Measurements from ENCODE around the gene XPO4.
"Not testable (repeated sequence)": the region's sequence is repeated elsewhere in the genome, so short reads cannot be mapped to it uniquely, and the experiment has no call there.

Gene XPO4

DNA sequence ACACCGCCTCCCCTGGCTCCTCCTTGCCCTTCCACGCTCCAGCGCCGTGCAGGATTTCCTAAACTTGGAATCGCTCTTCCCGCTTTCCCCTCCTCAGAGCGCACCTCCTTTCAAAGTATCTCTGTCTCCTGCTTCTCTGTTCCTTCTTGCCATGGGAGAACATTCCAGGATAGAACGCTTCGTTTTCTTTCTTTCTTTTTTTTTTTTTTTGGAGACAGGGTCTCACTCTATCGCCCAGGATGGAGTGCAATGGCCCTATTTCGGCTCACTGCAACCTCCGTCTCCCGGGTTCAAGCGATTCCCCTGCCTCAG lies 574 bp upstream of the XPO4 start:
- DNase-seq = no peak
- H2AK5ac ChIP-seq (ENCODE audit: low read length) = no peak overlapping the region
- H4K5ac ChIP-seq (ENCODE audit: low read length) = no peak overlapping the region
- no peaks in the 10 kb centered on the region for H3K36me3 ChIP-seq (ENCODE audit: control insufficient read depth, insufficient read depth, low read length)
- H3K79me2 ChIP-seq (ENCODE audit: control insufficient read depth, insufficient read depth, low read length) = peaks cover 35% of the 10 kb centered on the region
- H3K27me3 ChIP-seq (ENCODE audit: insufficient read depth, low read length, poor library complexity) = no peaks in the 10 kb centered on the region
- H3K4me2 ChIP-seq (ENCODE audit: low read length) = peak overlapping the region; percentile 79
- H3K4me1 ChIP-seq (ENCODE audit: control insufficient read depth, low read depth, low read length) = no peaks in the 10 kb centered on the region
- H3K18ac ChIP-seq (ENCODE audit: low read length) = peak overlapping the region; percentile 81
- WGBS (ENCODE audit: extremely low coverage, insufficient coverage, low lambda C conversion rate) = no CpG with 5 or more reads among the region's 14 CpGs
- H3K4ac ChIP-seq (ENCODE audit: low read depth, low read length) = peak overlapping the region; percentile 82
- H2BK15ac ChIP-seq (replicated peaks; ENCODE audit: low read depth) = no peak overlapping the region
- peak overlapping the region; percentile 97 for H3K56ac ChIP-seq (ENCODE audit: low read length)
- H3K79me1 ChIP-seq (ENCODE audit: low read length) = no peaks in the 10 kb centered on the region
- peak overlapping the region; percentile 59 for H3K23ac ChIP-seq (ENCODE audit: low read length)
- H3K9ac ChIP-seq (ENCODE audit: low read length) = peak overlapping the region; percentile 77
- no peak overlapping the region for H2BK120ac ChIP-seq (ENCODE audit: low read depth, low read length)
- peak overlapping the region; percentile 85 for H3K27ac ChIP-seq (ENCODE audit: low read depth, low read length)
- peak overlapping the region; percentile 59 for H4K8ac ChIP-seq (ENCODE audit: low read depth, low read length)
- peak overlapping the region; percentile 55 for H3K4me3 ChIP-seq (ENCODE audit: low read length)
- H2BK5ac ChIP-seq (ENCODE audit: low read length) = peak overlapping the region; percentile 66

DNA sequence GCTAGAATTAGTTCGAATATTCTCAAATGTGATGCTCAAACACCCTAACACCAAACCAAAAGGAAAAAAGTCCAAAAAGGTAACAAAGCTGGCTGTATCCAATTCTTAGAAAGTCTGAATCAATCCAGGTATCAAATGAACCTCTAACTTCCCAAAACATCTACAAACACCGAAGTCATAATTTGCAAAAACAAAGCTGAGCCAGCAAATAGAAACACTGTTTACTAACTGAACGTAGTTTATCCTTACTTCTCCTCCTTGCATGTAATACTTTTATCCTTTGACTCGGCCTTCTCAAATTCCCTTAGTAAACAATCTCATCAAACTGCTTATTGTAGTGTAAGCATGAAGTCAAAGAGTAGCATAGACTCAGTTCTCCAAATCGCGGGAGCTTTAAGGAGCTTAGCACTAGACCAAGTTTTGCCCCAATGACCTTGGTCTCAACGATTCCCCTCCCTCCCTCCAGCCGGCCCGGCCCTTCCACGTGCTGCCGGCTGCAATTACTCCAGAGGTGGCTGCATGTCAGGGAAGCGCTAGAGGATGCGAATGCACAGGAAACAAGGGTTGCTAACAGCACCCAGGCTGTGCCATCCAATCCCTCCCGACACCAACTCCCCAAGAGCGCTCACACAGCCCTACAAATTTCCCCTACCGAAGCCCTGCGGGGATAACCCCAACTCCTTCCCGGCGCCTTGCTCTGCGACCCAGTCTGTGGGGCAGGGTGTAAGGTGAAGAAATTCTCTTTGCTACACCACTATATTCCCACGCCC lies 693 bp downstream of the XPO4 start:
- Histone ChIP-seq H3K23ac (ENCODE audit: low read length) (no peak overlapping the region), H3K4me2 (ENCODE audit: low read length) (peak overlapping the region; percentile 71), H3K4me1 (ENCODE audit: control insufficient read depth, low read depth, low read length) (no peaks in the 10 kb centered on the region), H3K4me3 (ENCODE audit: low read length) (peak overlapping the region; percentile 91), H2BK15ac (replicated peaks; ENCODE audit: low read depth) (no peak overlapping the region), H3K4ac (ENCODE audit: low read depth, low read length) (no peak overlapping the region), H2BK5ac (ENCODE audit: low read length) (peak overlapping the region; percentile 55), H3K79me1 (ENCODE audit: low read length) (no peaks in the 10 kb centered on the region), H3K27ac (ENCODE audit: low read depth, low read length) (peak overlapping the region; percentile 85), H3K27me3 (ENCODE audit: insufficient read depth, low read length, poor library complexity) (no peaks in the 10 kb centered on the region), H2BK120ac (ENCODE audit: low read depth, low read length) (no peak overlapping the region), H3K79me2 (ENCODE audit: control insufficient read depth, insufficient read depth, low read length) (peaks cover 39% of the 10 kb centered on the region), H4K5ac (ENCODE audit: low read length) (no peak overlapping the region), H3K9ac (ENCODE audit: low read length) (peak overlapping the region; percentile 77), H3K36me3 (ENCODE audit: control insufficient read depth, insufficient read depth, low read length) (no peaks in the 10 kb centered on the region), H4K8ac (ENCODE audit: low read depth, low read length) (no peak overlapping the region), H3K56ac (ENCODE audit: low read length) (peak overlapping the region; percentile 97), H2AK5ac (ENCODE audit: low read length) (no peak overlapping the region), H3K18ac (ENCODE audit: low read length) (peak overlapping the region; percentile 86)
- no CpG with 5 or more reads among the region's 21 CpGs for WGBS (ENCODE audit: extremely low coverage, insufficient coverage, low lambda C conversion rate)
- peak; percentile 77 for DNase-seq

DNA sequence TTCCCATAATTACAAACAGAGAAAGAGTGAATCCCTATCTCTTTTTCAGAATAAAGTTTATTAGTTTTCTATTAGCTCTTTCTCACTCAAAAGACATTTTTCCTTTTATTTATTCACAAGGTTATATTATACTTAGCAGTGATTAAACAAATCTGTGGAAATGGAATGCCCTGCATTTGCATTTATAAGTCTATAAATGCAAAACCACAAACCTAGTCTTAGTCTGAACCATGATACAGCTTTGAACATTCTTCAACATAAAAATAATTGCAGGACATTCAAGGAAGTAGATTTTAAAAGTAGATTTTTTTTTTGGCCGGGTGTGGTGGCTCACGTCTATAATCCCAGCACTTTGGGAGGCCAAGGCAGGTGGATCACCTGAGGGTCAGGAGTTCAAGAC lies 8.3 kb downstream of the XPO4 start:
- Histone ChIP-seq H4K5ac (ENCODE audit: low read length) (no peak overlapping the region), H4K8ac (ENCODE audit: low read depth, low read length) (no peak overlapping the region), H3K79me1 (ENCODE audit: low read length) (no peaks in the 10 kb centered on the region), H3K18ac (ENCODE audit: low read length) (no peak overlapping the region), H3K36me3 (ENCODE audit: control insufficient read depth, insufficient read depth, low read length) (no peaks in the 10 kb centered on the region), H3K27me3 (ENCODE audit: insufficient read depth, low read length, poor library complexity) (no peaks in the 10 kb centered on the region), H3K4me3 (ENCODE audit: low read length) (no peak overlapping the region), H3K9ac (ENCODE audit: low read length) (no peak overlapping the region), H2BK15ac (replicated peaks; ENCODE audit: low read depth) (no peak overlapping the region), H2BK120ac (ENCODE audit: low read depth, low read length) (no peak overlapping the region), H3K23ac (ENCODE audit: low read length) (no peak overlapping the region), H3K4ac (ENCODE audit: low read depth, low read length) (no peak overlapping the region), H3K27ac (ENCODE audit: low read depth, low read length) (no peak overlapping the region), H2BK5ac (ENCODE audit: low read length) (no peak overlapping the region), H3K56ac (ENCODE audit: low read length) (no peak overlapping the region), H3K79me2 (ENCODE audit: control insufficient read depth, insufficient read depth, low read length) (peaks cover 64% of the 10 kb centered on the region), H3K4me1 (ENCODE audit: control insufficient read depth, low read depth, low read length) (no peaks in the 10 kb centered on the region), H2AK5ac (ENCODE audit: low read length) (no peak overlapping the region), H3K4me2 (ENCODE audit: low read length) (no peak overlapping the region)
- no peak for DNase-seq
- WGBS (ENCODE audit: extremely low coverage, insufficient coverage, low lambda C conversion rate) = no CpG with 5 or more reads among the region's 2 CpGs

DNA sequence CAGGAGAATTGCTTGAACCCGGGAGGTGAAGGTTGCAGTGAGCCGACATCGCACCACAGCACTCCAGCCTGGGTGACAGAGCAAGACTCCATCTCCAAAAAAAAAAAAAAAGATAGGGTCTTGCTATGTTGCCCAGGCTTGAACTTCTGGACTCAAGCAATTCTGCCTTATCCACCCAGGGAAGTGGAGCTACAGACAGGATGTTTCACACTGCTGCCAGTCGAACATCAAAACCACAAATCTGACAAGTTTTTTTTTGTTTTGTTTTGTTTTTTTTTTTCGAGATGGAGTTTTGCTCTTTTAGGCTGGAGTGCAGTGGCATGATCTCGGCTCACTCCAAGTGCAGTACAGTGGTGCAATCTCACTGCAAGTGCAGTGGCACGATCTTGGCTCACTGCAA lies 10.8 kb downstream of the XPO4 start:
- Histone ChIP-seq H4K5ac (ENCODE audit: low read length) (no peak overlapping the region), H3K9ac (ENCODE audit: low read length) (no peak overlapping the region), H3K27me3 (ENCODE audit: insufficient read depth, low read length, poor library complexity) (no peaks in the 10 kb centered on the region), H2AK5ac (ENCODE audit: low read length) (no peak overlapping the region), H3K4me3 (ENCODE audit: low read length) (no peak overlapping the region), H3K27ac (ENCODE audit: low read depth, low read length) (no peak overlapping the region), H3K56ac (ENCODE audit: low read length) (no peak overlapping the region), H3K79me2 (ENCODE audit: control insufficient read depth, insufficient read depth, low read length) (peaks cover 68% of the 10 kb centered on the region), H2BK15ac (replicated peaks; ENCODE audit: low read depth) (no peak overlapping the region), H3K4me2 (ENCODE audit: low read length) (no peak overlapping the region), H2BK5ac (ENCODE audit: low read length) (no peak overlapping the region), H3K79me1 (ENCODE audit: low read length) (no peaks in the 10 kb centered on the region), H4K8ac (ENCODE audit: low read depth, low read length) (no peak overlapping the region), H3K23ac (ENCODE audit: low read length) (no peak overlapping the region), H2BK120ac (ENCODE audit: low read depth, low read length) (no peak overlapping the region), H3K4me1 (ENCODE audit: control insufficient read depth, low read depth, low read length) (no peaks in the 10 kb centered on the region), H3K18ac (ENCODE audit: low read length) (no peak overlapping the region), H3K36me3 (ENCODE audit: control insufficient read depth, insufficient read depth, low read length) (no peaks in the 10 kb centered on the region), H3K4ac (ENCODE audit: low read depth, low read length) (no peak overlapping the region)
- whole genome bisulfite sequencing (ENCODE audit: extremely low coverage, insufficient coverage, low lambda C conversion rate) = no CpG with 5 or more reads among the region's 7 CpGs
- no peak for DNase-seq

DNA sequence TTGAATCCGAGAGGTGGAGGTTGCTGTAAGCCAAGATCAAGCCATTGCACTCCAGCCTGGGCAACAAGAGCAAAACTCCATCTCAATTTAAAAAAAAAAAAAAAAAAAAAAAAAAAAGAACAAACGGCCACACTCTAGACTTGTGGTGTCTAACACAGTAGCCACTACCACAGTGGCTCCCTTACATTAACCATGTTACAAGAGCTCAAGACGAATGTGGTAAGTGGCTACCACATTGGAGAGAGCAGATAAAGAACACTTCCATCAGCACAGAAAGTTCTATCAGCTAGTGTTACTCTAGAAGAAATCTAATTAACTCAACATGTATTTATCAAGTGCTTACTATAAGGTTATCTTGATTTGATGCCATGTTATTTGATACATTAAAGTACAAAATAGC lies 11.5 kb downstream of the XPO4 start:
- no peak overlapping the region for H2BK5ac ChIP-seq (ENCODE audit: low read length)
- no CpG with 5 or more reads among the region's 3 CpGs for WGBS (ENCODE audit: extremely low coverage, insufficient coverage, low lambda C conversion rate)
- H3K4me3 ChIP-seq (ENCODE audit: low read length) = no peak overlapping the region
- H3K4me2 ChIP-seq (ENCODE audit: low read length) = no peak overlapping the region
- no peak overlapping the region for H4K8ac ChIP-seq (ENCODE audit: low read depth, low read length)
- H3K79me2 ChIP-seq (ENCODE audit: control insufficient read depth, insufficient read depth, low read length) = peaks cover 72% of the 10 kb centered on the region
- H3K27ac ChIP-seq (ENCODE audit: low read depth, low read length) = no peak overlapping the region
- H3K4ac ChIP-seq (ENCODE audit: low read depth, low read length) = no peak overlapping the region
- no peak overlapping the region for H3K18ac ChIP-seq (ENCODE audit: low read length)
- no peaks in the 10 kb centered on the region for H3K27me3 ChIP-seq (ENCODE audit: insufficient read depth, low read length, poor library complexity)
- no peak overlapping the region for H3K9ac ChIP-seq (ENCODE audit: low read length)
- no peaks in the 10 kb centered on the region for H3K79me1 ChIP-seq (ENCODE audit: low read length)
- no peaks in the 10 kb centered on the region for H3K36me3 ChIP-seq (ENCODE audit: control insufficient read depth, insufficient read depth, low read length)
- no peak overlapping the region for H2AK5ac ChIP-seq (ENCODE audit: low read length)
- H3K56ac ChIP-seq (ENCODE audit: low read length) = no peak overlapping the region
- no peaks in the 10 kb centered on the region for H3K4me1 ChIP-seq (ENCODE audit: control insufficient read depth, low read depth, low read length)
- no peak overlapping the region for H3K23ac ChIP-seq (ENCODE audit: low read length)
- no peak overlapping the region for H2BK15ac ChIP-seq (replicated peaks; ENCODE audit: low read depth)
- no peak for DNase-seq
- H2BK120ac ChIP-seq (ENCODE audit: low read depth, low read length) = no peak overlapping the region
- H4K5ac ChIP-seq (ENCODE audit: low read length) = no peak overlapping the region

DNA sequence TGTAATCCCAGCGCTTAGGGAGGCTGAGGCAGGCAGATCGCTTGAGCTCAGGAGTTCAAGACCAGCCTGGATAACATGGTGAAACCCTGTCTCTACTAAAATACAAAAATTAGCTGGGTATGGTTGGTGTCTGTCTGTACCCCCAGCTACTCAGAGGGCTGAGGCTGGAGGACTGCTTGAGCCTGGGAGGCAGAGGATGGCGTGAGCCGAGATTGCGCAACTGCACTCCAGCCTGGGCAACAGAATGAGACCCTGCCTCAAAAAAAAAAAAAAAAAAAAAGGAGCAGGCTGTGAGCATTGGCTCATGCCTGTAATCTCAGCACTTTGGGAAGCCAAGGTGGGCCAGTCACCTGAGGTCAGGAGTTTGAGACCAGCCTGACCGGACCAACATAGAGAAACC lies 12.0 kb downstream of the XPO4 start:
- H3K27ac ChIP-seq (ENCODE audit: low read depth, low read length); H2BK120ac ChIP-seq (ENCODE audit: low read depth, low read length); H3K56ac ChIP-seq (ENCODE audit: low read length); H3K4me2 ChIP-seq (ENCODE audit: low read length); H3K23ac ChIP-seq (ENCODE audit: low read length); H3K4ac ChIP-seq (ENCODE audit: low read depth, low read length); H3K9ac ChIP-seq (ENCODE audit: low read length); H3K18ac ChIP-seq (ENCODE audit: low read length); H3K4me3 ChIP-seq (ENCODE audit: low read length); DNase-seq; H3K79me1 ChIP-seq (ENCODE audit: low read length); H3K4me1 ChIP-seq (ENCODE audit: control insufficient read depth, low read depth, low read length); H4K8ac ChIP-seq (ENCODE audit: low read depth, low read length); H3K27me3 ChIP-seq (ENCODE audit: insufficient read depth, low read length, poor library complexity); H4K5ac ChIP-seq (ENCODE audit: low read length); H2BK15ac ChIP-seq (replicated peaks; ENCODE audit: low read depth); H3K36me3 ChIP-seq (ENCODE audit: control insufficient read depth, insufficient read depth, low read length); H2AK5ac ChIP-seq (ENCODE audit: low read length); H2BK5ac ChIP-seq (ENCODE audit: low read length): not testable (repeated sequence)
- H3K79me2 ChIP-seq (ENCODE audit: control insufficient read depth, insufficient read depth, low read length) = peaks cover 73% of the 10 kb centered on the region
- WGBS (ENCODE audit: extremely low coverage, insufficient coverage, low lambda C conversion rate) = no CpG with 5 or more reads among the region's 6 CpGs
